ENCODE measurements around the gene MTA3. TPM values are rescaled to one million over a fixed set of nuclear protein-coding genes. Genes with fewer than 3 reads are reported as not detected.
"Not testable (repeated sequence)": the region's sequence is repeated elsewhere in the genome, so short reads cannot be mapped to it uniquely, and the experiment has no call there.

The MTA3 gene
- total RNA-seq, 1 donor from 2014 or later = 36.3 TPM

GRCh38 chr2:42663828-42664227 is 95.4 kb downstream of the MTA3 start:
- DNase-seq = no peak

- no peak for DNase-seq
Measured at GRCh38 chr2:42673989-42674579, 105.7 kb downstream of the MTA3 start.

GRCh38 chr2:42675815-42676214 is 107.4 kb downstream of the MTA3 start:
- no peak for DNase-seq

GRCh38 chr2:42685303-42685702 is 116.9 kb downstream of the MTA3 start:
- no peak for DNase-seq

GRCh38 chr2:42693013-42693615 is 124.7 kb downstream of the MTA3 start:
- DNase-seq = no peak

- no peak for DNase-seq
Measured at GRCh38 chr2:42693688-42694479, 125.5 kb downstream of the MTA3 start.

- no peak for DNase-seq
Measured at GRCh38 chr2:42696987-42697386, 128.6 kb downstream of the MTA3 start.

GRCh38 chr2:42698940-42699339 is 130.5 kb downstream of the MTA3 start:
- DNase-seq = no peak

- no peak for DNase-seq
Measured at GRCh38 chr2:42706836-42707235, 138.4 kb downstream of the MTA3 start.

- no peak for DNase-seq
Measured at GRCh38 chr2:42708179-42708578, 139.7 kb downstream of the MTA3 start.

GRCh38 chr2:42711896-42712295 is 143.5 kb downstream of the MTA3 start:
- no peak for DNase-seq

GRCh38 chr2:42712934-42713333 is 144.5 kb downstream of the MTA3 start:
- DNase-seq = no peak

GRCh38 chr2:42713920-42714319 is 145.5 kb downstream of the MTA3 start:
- DNase-seq = peak; percentile 32

- DNase-seq = no peak
Measured at GRCh38 chr2:42714686-42715085, 146.3 kb downstream of the MTA3 start.

- DNase-seq = no peak
Measured at GRCh38 chr2:42721898-42722297, 153.5 kb downstream of the MTA3 start.

GRCh38 chr2:42722320-42723190 is 154.1 kb downstream of the MTA3 start:
- peak; percentile 21 for DNase-seq

GRCh38 chr2:42723465-42723864 is 155.0 kb downstream of the MTA3 start:
- DNase-seq = no peak

GRCh38 chr2:42724886-42725285 is 156.5 kb downstream of the MTA3 start:
- DNase-seq = no peak

GRCh38 chr2:42725657-42726056 is 157.2 kb downstream of the MTA3 start:
- peak; percentile 9 for DNase-seq

GRCh38 chr2:42726680-42727079 is 158.2 kb downstream of the MTA3 start:
- no peak for DNase-seq

- DNase-seq = not testable (repeated sequence)
Measured at GRCh38 chr2:42731316-42731715, 162.9 kb downstream of the MTA3 start.

- DNase-seq = no peak
Measured at GRCh38 chr2:42733852-42734251, 165.4 kb downstream of the MTA3 start.
